AG20443 (cell line): Measurements from ENCODE around the gene TOX4.

ENCODE experiments used
- DNase-seq: peaks from one replicate; pipeline ENCODE4 v3.0.0; 2012; ENCODE audit warnings: low spot score, mixed read lengths

Gene TOX4

GRCh38 chr14:21503376-21503775 lies 26.4 kb downstream of the TOX4 start:
- no peak for DNase-seq

- DNase-seq: no peak
Measured at GRCh38 chr14:21505012-21505553, 28.1 kb downstream of the TOX4 start.

GRCh38 chr14:21506557-21506956 lies 29.6 kb downstream of the TOX4 start:
- no peak for DNase-seq

GRCh38 chr14:21509432-21510143 lies 32.6 kb downstream of the TOX4 start:
- DNase-seq: no peak

GRCh38 chr14:21510735-21511657 lies 34.0 kb downstream of the TOX4 start, which contains the start of gene METTL3:
METTL3 (minus strand) TSS chr14:21511340; CDS start chr14:21511223, 117 bp downstream.
- peak; percentile 96 for DNase-seq

- DNase-seq: no peak
Measured at GRCh38 chr14:21514341-21514740, 37.3 kb downstream of the TOX4 start.

GRCh38 chr14:21518725-21519124 lies 41.7 kb downstream of the TOX4 start:
- DNase-seq: no peak

GRCh38 chr14:21520767-21521166 lies 43.8 kb downstream of the TOX4 start:
- DNase-seq: no peak

GRCh38 chr14:21521501-21521900 lies 44.5 kb downstream of the TOX4 start:
- DNase-seq: peak; percentile 16

GRCh38 chr14:21523203-21523602 lies 46.2 kb downstream of the TOX4 start:
- DNase-seq: no peak

- no peak for DNase-seq
Measured at GRCh38 chr14:21524575-21525490, 47.8 kb downstream of the TOX4 start.

- no peak for DNase-seq
Measured at GRCh38 chr14:21525571-21525961, 48.6 kb downstream of the TOX4 start.

GRCh38 chr14:21525962-21526671 lies 49.1 kb downstream of the TOX4 start, which contains the start of gene SALL2:
SALL2 (minus strand) TSS chr14:21526346; CDS start chr14:21526127, 219 bp downstream.
- peak; percentile 57 for DNase-seq

GRCh38 chr14:21526672-21527317 lies 49.8 kb downstream of the TOX4 start:
- no peak for DNase-seq

- no peak for DNase-seq
Measured at GRCh38 chr14:21527318-21527679, 50.3 kb downstream of the TOX4 start.

- no peak for DNase-seq
Measured at GRCh38 chr14:21528381-21529348, 51.7 kb downstream of the TOX4 start.

- no peak for DNase-seq
Measured at GRCh38 chr14:21529515-21529914, 52.5 kb downstream of the TOX4 start.

- no peak for DNase-seq
Measured at GRCh38 chr14:21533294-21533693, 56.3 kb downstream of the TOX4 start.

GRCh38 chr14:21534576-21534975 lies 57.6 kb downstream of the TOX4 start:
- DNase-seq: no peak
